HCT116 (cell line): Measurements from ENCODE around the gene SRCIN1. TPM values are rescaled to one million over a fixed set of nuclear protein-coding genes. Genes with fewer than 3 reads are reported as not detected.

Experiments
- ATAC-seq: fragments of 200-7000 bp; cut with Tn5 transposase; 2 replicates; pipeline ENCODE4 v1.9.1; 2020; ENCODE audit warnings: mild to moderate bottlenecking, moderate library complexity
- BruUV-seq: library from RNA; stranded (reverse); fragments of 400-500 nt; replicated peaks from 2 replicates; lab custom pipeline; 2021; lab: Mats Ljungman, UMichigan
- CTCF ChIA-PET: fragments of 300-600 bp; sonication (Branson Sonifier 250); formaldehyde crosslinking; loops from one replicate; lab custom pipeline; 2021; ENCODE audit warnings: antibody characterized with exemption; lab: Charles Lee
- POLR2A ChIA-PET: fragments of 300-600, 350-600 bp; sonication (Branson Sonifier 250); formaldehyde crosslinking; loops from one replicate; lab custom pipeline; 2021; ENCODE audit warnings: antibody characterized with exemption; lab: Charles Lee
- RAD21 ChIA-PET, 2 experiments: fragments of 300-600 bp; sonication (Branson Sonifier 250); formaldehyde crosslinking; loops; one replicate each; lab custom pipeline; 2023; ENCODE audit warnings: low total read pairs in 2 of 2; ENCODE audit not compliant: uncharacterized antibody in 2 of 2, unreplicated experiment in 2 of 2, low non-redundant PET in 1 of 2; lab: Charles Lee
- DNase-seq: peaks from one replicate; pipeline ENCODE4 v3.0.0-alpha.2; 2010; ENCODE audit warnings: low read depth, low spot score
- H2AFZ ChIP-seq: fragments of 200-600 bp; shearing (Covaris generic), sonication (generic); 2 replicates; pipeline ENCODE4 v1.6.1; 2017; ENCODE audit warnings: low read depth, mixed run types, mixed read lengths, antibody characterized with exemption, low read length; ENCODE audit not compliant: poor library complexity, severe bottlenecking
- H3K27ac ChIP-seq: 2 replicates; pipeline ENCODE4 v1.5.1; 2012; ENCODE audit warnings: low read depth, low read length
- H3K27me3 ChIP-seq: fragments of 200-600 bp; sonication (generic); 2 replicates; pipeline ENCODE4 v1.6.1; 2016; ENCODE audit warnings: mixed run types, low read length, mixed read lengths; ENCODE audit not compliant: insufficient read depth
- H3K36me3 ChIP-seq, 2 experiments: fragments of 200-500 bp in 1 of 2; fragments of 200-600 bp in 1 of 2; sonication (Bioruptor generic) in 1 of 2; sonication (generic) in 1 of 2; 2 replicates each; pipeline versions ENCODE4 v1.5.1 to v1.6.1; 2014 to 2016; ENCODE audit warnings: low read length in 2 of 2, inconsistent platforms in 1 of 2, mixed read lengths in 1 of 2, mixed run types in 1 of 2; ENCODE audit not compliant: insufficient read depth in 2 of 2, control insufficient read depth in 1 of 2
- H3K4me1 ChIP-seq, 2 experiments: fragments of 200-600 bp in 1 of 2; sonication (generic) in 1 of 2; 2 replicates each; pipeline versions ENCODE4 v1.5.1 to v1.6.1; 2012 to 2017; ENCODE audit warnings: low read length in 2 of 2, inconsistent platforms in 1 of 2, mild to moderate bottlenecking in 1 of 2, mixed read lengths in 1 of 2, mixed run types in 1 of 2, moderate library complexity in 1 of 2; ENCODE audit not compliant: insufficient read depth in 2 of 2, control insufficient read depth in 1 of 2
- H3K4me2 ChIP-seq: fragments of 200-600 bp; sonication (generic); 2 replicates; pipeline ENCODE4 v1.6.1; 2017; ENCODE audit warnings: mixed run types, low read length, mixed read lengths
- H3K4me3 ChIP-seq, 2 experiments: fragments of 200-600 bp in 1 of 2; sonication (generic) in 1 of 2; replicated peaks in 1 of 2; 2 replicates each; pipeline ENCODE4 v1.5.1; 2011 to 2016; ENCODE audit warnings: low read length in 2 of 2, control low read depth in 1 of 2, low read depth in 1 of 2, mild to moderate bottlenecking in 1 of 2, mixed read lengths in 1 of 2, mixed run types in 1 of 2
- H3K79me2 ChIP-seq: fragments of 200-600 bp; sonication (generic); 2 replicates; pipeline ENCODE4 v1.6.1; 2017; ENCODE audit warnings: mild to moderate bottlenecking, mixed run types, low read length, moderate library complexity, mixed read lengths; ENCODE audit not compliant: insufficient read depth
- H3K9ac ChIP-seq: fragments of 200-600 bp; sonication (generic); 2 replicates; pipeline ENCODE4 v1.6.1; 2016; ENCODE audit warnings: low read length, mixed read lengths
- H3K9me2 ChIP-seq: fragments of 200-600 bp; sonication (generic), shearing (Covaris generic); 2 replicates; pipeline ENCODE4 v1.6.1; 2017; ENCODE audit warnings: mixed run types, mild to moderate bottlenecking, moderate library complexity; ENCODE audit not compliant: insufficient read depth
- H3K9me3 ChIP-seq, 2 experiments: fragments of 200-500 bp in 1 of 2; fragments of 200-600 bp in 1 of 2; sonication (Bioruptor generic) in 1 of 2; sonication (generic) in 1 of 2; 2 replicates each; pipeline ENCODE4 v1.6.1; 2014 to 2017; ENCODE audit warnings: low read length in 2 of 2, mixed read lengths in 2 of 2, inconsistent platforms in 1 of 2, low read depth in 1 of 2, mild to moderate bottlenecking in 1 of 2, mixed run types in 1 of 2, moderate library complexity in 1 of 2; ENCODE audit not compliant: control insufficient read depth in 1 of 2, insufficient read depth in 1 of 2
- H4K20me1 ChIP-seq: fragments of 200-600 bp; sonication (generic), shearing (Covaris generic); 2 replicates; pipeline ENCODE4 v1.6.1; 2017; ENCODE audit warnings: mixed run types, mild to moderate bottlenecking, moderate library complexity; ENCODE audit not compliant: insufficient read depth
- CBX3 ChIP-seq: IDR thresholded peaks from 2 replicates; pipeline ENCODE4 v1.6.1; 2012; ENCODE audit warnings: low read depth
- ELF1 ChIP-seq: IDR thresholded peaks from 2 replicates; pipeline ENCODE4 v1.6.1; 2012; ENCODE audit warnings: low read depth, borderline replicate concordance
- EZH2 ChIP-seq: fragments of 200-600 bp; sonication (generic); IDR thresholded peaks from 2 replicates; pipeline ENCODE4 v1.6.1; 2017; ENCODE audit warnings: antibody characterized with exemption, mixed run types
- EZH2phosphoT487 ChIP-seq: fragments of 200-600 bp; IDR thresholded peaks from 2 replicates; pipeline ENCODE4 v1.6.1; 2018; ENCODE audit warnings: antibody characterized with exemption, borderline replicate concordance
- JUND ChIP-seq: IDR thresholded peaks from 2 replicates; pipeline ENCODE4 v1.6.1; 2012
- POLR2A ChIP-seq: IDR thresholded peaks from 2 replicates; pipeline ENCODE4 v1.7.0; 2011; ENCODE audit warnings: borderline replicate concordance; ENCODE audit not compliant: insufficient read depth, insufficient read length; ENCODE audit errors: extremely low read depth
- POLR2AphosphoS5 ChIP-seq: IDR thresholded peaks from 2 replicates; pipeline ENCODE4 v1.6.1; 2011; ENCODE audit warnings: mild to moderate bottlenecking, low read depth, low read length, moderate library complexity
- RAD21 ChIP-seq: IDR thresholded peaks from 2 replicates; pipeline ENCODE4 v1.6.1; 2012; ENCODE audit warnings: low read depth, mild to moderate bottlenecking
- REST ChIP-seq: IDR thresholded peaks from 2 replicates; pipeline ENCODE4 v1.6.1; 2012; ENCODE audit warnings: low read depth
- SIN3A ChIP-seq: IDR thresholded peaks from 2 replicates; pipeline ENCODE4 v1.6.1; 2012; ENCODE audit warnings: low read depth
- SP1 ChIP-seq: IDR thresholded peaks from 2 replicates; pipeline ENCODE4 v1.6.1; 2012; ENCODE audit warnings: low read depth
- TCF7L2 ChIP-seq: IDR thresholded peaks from 2 replicates; pipeline ENCODE4 v1.7.0; 2011; ENCODE audit warnings: borderline replicate concordance, inconsistent platforms; ENCODE audit not compliant: insufficient read depth, insufficient read length; ENCODE audit errors: extremely low read depth
- YY1 ChIP-seq: IDR thresholded peaks from 2 replicates; pipeline ENCODE4 v1.6.1; 2011; ENCODE audit warnings: low read length, low read depth, moderate library complexity, mild to moderate bottlenecking; ENCODE audit not compliant: insufficient replicate concordance; ENCODE audit errors: extremely low read depth
- ZBTB33 ChIP-seq: IDR thresholded peaks from 2 replicates; pipeline ENCODE4 v1.6.1; 2011; ENCODE audit warnings: mild to moderate bottlenecking, low read length, moderate library complexity; ENCODE audit not compliant: insufficient replicate concordance; ENCODE audit errors: extremely low read depth
- ZFX ChIP-seq: fragments of 450-650 bp; IDR thresholded peaks from 2 replicates; pipeline ENCODE4 v1.6.1; 2017
- ZNF274 ChIP-seq: fragments of 200-500 bp; sonication (Bioruptor generic); IDR thresholded peaks from 2 replicates; pipeline ENCODE4 v1.6.1; 2014; ENCODE audit warnings: mild to moderate bottlenecking, low read depth, low read length, inconsistent platforms
- intact Hi-C: fragments of 100-400 bp; cut with micrococcal nuclease; formaldehyde crosslinking; loops from 2 replicates; pipeline ENCODE4 v1.10.0; 2022
- total RNA-seq: library from RNA; stranded (reverse); gene quantifications from one replicate; pipeline ENCODE4 v1.2.1, GENCODE V29; 2021; ENCODE audit not compliant: unreplicated experiment
- TF ChIP-seq, protein P1 (sequence below), 3 experiments: fragments of 200-600 bp in 1 of 3; sonication (generic) in 1 of 3; IDR thresholded peaks in 2 of 3; conservative IDR thresholded peaks in 1 of 3; 2 replicates each; pipeline ENCODE4 v1.5.1; 2012 to 2017; ENCODE audit warnings: low read depth in 2 of 3, low read length in 2 of 3, antibody characterized with exemption in 1 of 3, borderline replicate concordance in 1 of 3, control low read depth in 1 of 3, mild to moderate bottlenecking in 1 of 3, mixed read lengths in 1 of 3, mixed run types in 1 of 3, moderate library complexity in 1 of 3; ENCODE audit not compliant: insufficient read depth in 1 of 3

The SRCIN1 gene
- total RNA-seq, 1 experiment from 2014 or later: 10.5 TPM

GRCh38 chr17:38552343-38552742, 53.4 kb downstream of the SRCIN1 start:
- no peaks in the 10 kb centered on the region for H3K79me2 ChIP-seq
- POLR2A ChIA-PET: no interaction called here
- ATAC-seq: no peak
- H3K27me3 ChIP-seq: no peaks in the 10 kb centered on the region
- no peaks in the 10 kb centered on the region for H3K36me3 ChIP-seq
- TF ChIP-seq ZFX: no peak
- no peak for TF ChIP-seq REST
- no peak for TF ChIP-seq YY1
- TF ChIP-seq ZNF274: no peak
- no peak for TF ChIP-seq TCF7L2
- no peak for TF ChIP-seq ELF1
- no peak for TF ChIP-seq EZH2phosphoT487
- no peak for TF ChIP-seq POLR2A
- TF ChIP-seq RAD21: no peak
- TF ChIP-seq JUND: no peak
- TF ChIP-seq POLR2AphosphoS5: no peak
- no peak for TF ChIP-seq SP1
- no peak for TF ChIP-seq EZH2
- TF ChIP-seq ZBTB33: no peak
- TF ChIP-seq CBX3: no peak
- TF ChIP-seq, protein P1, sequence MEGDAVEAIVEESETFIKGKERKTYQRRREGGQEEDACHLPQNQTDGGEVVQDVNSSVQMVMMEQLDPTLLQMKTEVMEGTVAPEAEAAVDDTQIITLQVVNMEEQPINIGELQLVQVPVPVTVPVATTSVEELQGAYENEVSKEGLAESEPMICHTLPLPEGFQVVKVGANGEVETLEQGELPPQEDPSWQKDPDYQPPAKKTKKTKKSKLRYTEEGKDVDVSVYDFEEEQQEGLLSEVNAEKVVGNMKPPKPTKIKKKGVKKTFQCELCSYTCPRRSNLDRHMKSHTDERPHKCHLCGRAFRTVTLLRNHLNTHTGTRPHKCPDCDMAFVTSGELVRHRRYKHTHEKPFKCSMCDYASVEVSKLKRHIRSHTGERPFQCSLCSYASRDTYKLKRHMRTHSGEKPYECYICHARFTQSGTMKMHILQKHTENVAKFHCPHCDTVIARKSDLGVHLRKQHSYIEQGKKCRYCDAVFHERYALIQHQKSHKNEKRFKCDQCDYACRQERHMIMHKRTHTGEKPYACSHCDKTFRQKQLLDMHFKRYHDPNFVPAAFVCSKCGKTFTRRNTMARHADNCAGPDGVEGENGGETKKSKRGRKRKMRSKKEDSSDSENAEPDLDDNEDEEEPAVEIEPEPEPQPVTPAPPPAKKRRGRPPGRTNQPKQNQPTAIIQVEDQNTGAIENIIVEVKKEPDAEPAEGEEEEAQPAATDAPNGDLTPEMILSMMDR (IDR thresholded peaks at IDR 0.05 in 2 of 3, conservative IDR thresholded peaks at IDR 0.05 in 1 of 3; ENCODE audit: borderline replicate concordance in 1 of 3, insufficient read depth in 1 of 3, low read depth in 2 of 3, low read length in 2 of 3): no peak
- no peak for TF ChIP-seq SIN3A
- TF ChIP-seq, all 23 proteins: peak for 0
- Histone ChIP-seq H3K9me3 (no peaks in the 10 kb centered on the region), H3K9me2 (no peaks in the 10 kb centered on the region), H2AFZ (no peak overlapping the region), H4K20me1 (no peaks in the 10 kb centered on the region), H3K27ac (no peak overlapping the region), H3K4me3 (no peak overlapping the region), H3K9ac (no peak overlapping the region), H3K4me1 (peaks cover under 1 to 17% of the 10 kb centered on the region in 2 experiments; a peak in 3 of 4 replicates), H3K4me2 (no peak overlapping the region)
- intact Hi-C loops: no loop called here
- ChIA-PET CTCF (no interaction called here), RAD21 (no interaction called here)
- BruUV-seq: no TSS peak
- DNase-seq: no peak
